Jurkat, Clone E6-1 (cell line): ENCODE results near the gene DLGAP5.

Source experiments
- DNase-seq: peaks from one replicate; pipeline ENCODE4 v3.0.0-alpha.2; 2011; ENCODE audit warnings: low read depth, low spot score
- H3K4me3 ChIP-seq: 2 replicates; pipeline ENCODE4 v1.5.1; 2011; ENCODE audit warnings: mild to moderate bottlenecking, low read length, control low read depth, moderate library complexity

DLGAP5 gene

GRCh38 chr14:55118761-55119160 lies 72.6 kb downstream of the DLGAP5 start:
- DNase-seq, result no peak
- no peak overlapping the region for H3K4me3 ChIP-seq

- DNase-seq, result peak; percentile 37
- no peak overlapping the region for H3K4me3 ChIP-seq
Measured at GRCh38 chr14:55117803-55118441, 73.5 kb downstream of the DLGAP5 start.

GRCh38 chr14:55116246-55117030 lies 74.9 kb downstream of the DLGAP5 start:
- DNase-seq, result no peak

GRCh38 chr14:55115861-55116245 lies 75.5 kb downstream of the DLGAP5 start:
- H3K4me3 ChIP-seq, result no peak overlapping the region
- no peak for DNase-seq

More at GRCh38 chr14:55116246-55117030, 74.9 kb downstream of the DLGAP5 start:
- H3K4me3 ChIP-seq, result no peak overlapping the region

- no peak for DNase-seq
- no peak overlapping the region for H3K4me3 ChIP-seq
Measured at GRCh38 chr14:55115460-55115859, 75.9 kb downstream of the DLGAP5 start.

GRCh38 chr14:55114720-55115119 lies 76.7 kb downstream of the DLGAP5 start:
- DNase-seq, result no peak
- no peak overlapping the region for H3K4me3 ChIP-seq

GRCh38 chr14:55111122-55111708 lies 80.2 kb downstream of the DLGAP5 start:
- H3K4me3 ChIP-seq, result no peak overlapping the region
- DNase-seq, result no peak

GRCh38 chr14:55109836-55110235 lies 81.5 kb downstream of the DLGAP5 start:
- H3K4me3 ChIP-seq, result no peak overlapping the region
- no peak for DNase-seq

- H3K4me3 ChIP-seq, result no peak overlapping the region
- DNase-seq, result no peak
Measured at GRCh38 chr14:55107766-55108554, 83.4 kb downstream of the DLGAP5 start.

- H3K4me3 ChIP-seq, result no peak overlapping the region
- no peak for DNase-seq
Measured at GRCh38 chr14:55105991-55106390, 85.4 kb downstream of the DLGAP5 start.

- DNase-seq, result no peak
- H3K4me3 ChIP-seq, result no peak overlapping the region
Measured at GRCh38 chr14:55103971-55104954, 87.1 kb downstream of the DLGAP5 start.

GRCh38 chr14:55103005-55103640 lies 88.3 kb downstream of the DLGAP5 start:
- peak; percentile 89 for DNase-seq
- H3K4me3 ChIP-seq, result peak overlapping the region; percentile 39

GRCh38 chr14:55102141-55102621 lies 89.2 kb downstream of the DLGAP5 start:
- H3K4me3 ChIP-seq, result no peak overlapping the region
- peak; percentile 73 for DNase-seq

GRCh38 chr14:55101698-55102097 lies 89.7 kb downstream of the DLGAP5 start:
- no peak overlapping the region for H3K4me3 ChIP-seq
- DNase-seq, result no peak

- H3K4me3 ChIP-seq, result no peak overlapping the region
- no peak for DNase-seq
Measured at GRCh38 chr14:55099756-55100155, 91.6 kb downstream of the DLGAP5 start.

GRCh38 chr14:55098561-55098898 lies 92.9 kb downstream of the DLGAP5 start:
- no peak overlapping the region for H3K4me3 ChIP-seq
- no peak for DNase-seq
